Hematopoietic multipotent progenitor cell treated with erythropoietin and hydrocortisone succinate and interleukin-3 and kit ligand, for 15 days (in vitro differentiated cells): ENCODE data around the gene SPAG16.
"Not testable (repeated sequence)": the region's sequence is repeated elsewhere in the genome, so short reads cannot be mapped to it uniquely, and the experiment has no call there.

Source experiments
- DNase-seq: peaks from one replicate; pipeline ENCODE4 v3.0.0-alpha.2; 2015; ENCODE audit warnings: low spot score

The SPAG16 gene

DNA sequence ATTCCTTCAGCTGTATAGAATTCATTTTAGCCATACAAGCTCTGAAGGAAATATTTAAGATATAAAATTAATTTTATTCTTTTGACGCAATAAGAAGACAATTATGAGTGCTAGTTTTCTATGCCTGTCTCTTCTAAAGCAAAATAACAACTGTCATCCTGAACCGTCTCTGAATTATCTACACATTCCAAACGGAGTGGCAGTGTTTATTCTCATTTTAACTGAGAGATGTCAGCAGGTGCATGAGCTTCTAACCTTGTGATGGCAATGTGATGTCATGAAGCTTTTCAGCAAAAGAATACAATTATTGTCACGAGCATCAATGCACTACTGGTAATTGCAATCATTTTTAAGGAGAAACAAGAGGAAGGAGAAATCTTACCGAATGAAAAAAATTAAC, 274.8 kb downstream of the SPAG16 start:
- no peak for DNase-seq

GRCh38 chr2:213561759-213562158, 277.5 kb downstream of the SPAG16 start:
- DNase-seq: no peak

GRCh38 chr2:213562539-213563180, 278.4 kb downstream of the SPAG16 start:
- no peak for DNase-seq

DNA sequence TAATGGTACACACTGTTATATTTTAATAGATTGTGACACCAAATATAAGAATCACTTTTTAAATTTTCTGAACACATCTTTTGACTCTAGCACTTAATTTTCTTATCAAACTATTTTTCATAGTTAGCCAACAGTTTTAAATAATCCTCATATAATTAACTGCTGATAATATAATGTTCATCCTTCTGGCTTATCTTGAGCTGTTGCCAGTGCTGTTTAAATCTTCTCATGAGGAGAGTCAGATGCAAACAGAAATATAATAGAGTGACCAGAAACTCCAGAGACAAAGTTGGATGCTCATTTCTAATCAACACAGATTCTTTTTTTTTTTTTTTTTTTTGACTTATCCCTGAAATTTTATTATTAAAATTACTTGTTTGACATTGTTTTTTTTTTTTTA, 282.6 kb downstream of the SPAG16 start:
- no peak for DNase-seq

GRCh38 chr2:213609570-213610170, 325.4 kb downstream of the SPAG16 start:
- no peak for DNase-seq

- no peak for DNase-seq
Observed at GRCh38 chr2:213627054-213627710, 342.9 kb downstream of the SPAG16 start.

- no peak for DNase-seq
Observed at GRCh38 chr2:213627835-213628460, 343.7 kb downstream of the SPAG16 start.

- DNase-seq: no peak
Observed at GRCh38 chr2:213640738-213641425, 356.6 kb downstream of the SPAG16 start.

- no peak for DNase-seq
Observed at GRCh38 chr2:213644926-213645325, 360.7 kb downstream of the SPAG16 start.

DNA sequence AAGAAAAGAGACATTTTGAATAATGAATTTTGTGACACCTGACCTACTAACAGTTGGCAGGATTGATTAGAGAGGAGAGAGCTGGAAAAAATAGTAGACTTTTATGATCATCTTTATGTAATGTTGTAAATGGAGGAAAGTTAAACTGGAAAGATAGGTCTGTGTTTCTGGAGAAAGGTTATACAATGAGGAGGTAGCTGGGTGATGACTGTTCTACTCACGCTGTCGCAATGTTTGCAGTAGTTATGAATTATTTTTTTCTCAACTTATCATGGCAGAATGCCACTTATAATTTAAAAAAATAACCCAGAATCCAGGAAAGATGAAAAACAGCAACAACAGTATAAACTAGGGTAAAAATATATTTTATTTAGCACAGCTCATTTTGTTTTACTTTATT, 364.9 kb downstream of the SPAG16 start:
- no peak for DNase-seq

GRCh38 chr2:213664817-213665216, 380.6 kb downstream of the SPAG16 start:
- no peak for DNase-seq

- no peak for DNase-seq
Observed at GRCh38 chr2:213669657-213670056, 385.4 kb downstream of the SPAG16 start.

- no peak for DNase-seq
Observed at GRCh38 chr2:213678437-213679218, 394.4 kb downstream of the SPAG16 start.

GRCh38 chr2:213679894-213680293, 395.6 kb downstream of the SPAG16 start:
- DNase-seq: no peak

DNA sequence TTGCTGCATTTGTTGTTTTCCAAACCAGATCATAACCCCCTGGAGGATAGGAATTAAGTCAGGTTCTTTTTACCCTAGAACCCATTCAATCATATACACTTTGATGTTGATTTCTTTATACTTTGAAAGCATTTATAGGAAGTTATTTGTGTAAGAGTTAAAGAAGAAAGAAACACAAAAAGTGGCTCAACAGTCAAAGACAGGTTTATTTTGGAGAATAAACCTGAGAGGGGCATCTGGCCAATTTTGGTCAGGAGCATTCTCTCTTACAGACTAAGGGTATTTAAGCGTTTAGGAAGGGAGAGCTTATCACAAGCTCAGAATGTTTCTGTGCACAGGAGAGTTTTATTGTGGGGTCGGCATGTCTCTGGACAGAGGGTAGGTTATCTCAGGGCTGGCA, 398.0 kb downstream of the SPAG16 start:
- DNase-seq: no peak

DNA sequence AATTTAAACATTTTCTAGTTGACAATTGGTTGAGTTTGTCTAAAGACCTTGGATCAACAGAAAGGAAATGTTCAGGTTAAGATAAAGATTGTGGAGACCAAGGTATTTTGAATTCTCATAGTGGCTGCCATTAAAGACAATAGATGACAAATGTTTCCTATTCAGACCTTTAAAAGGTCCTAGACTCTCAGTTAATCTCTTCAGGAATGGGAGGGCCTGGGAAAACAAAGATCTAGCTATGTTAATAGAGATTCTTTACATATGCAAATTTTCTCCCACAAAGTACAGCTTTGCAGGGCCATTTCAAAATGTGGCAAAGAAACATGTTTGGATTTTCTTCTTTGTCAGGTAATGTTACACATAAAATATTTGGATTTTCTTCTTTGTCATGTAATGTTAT, 403.9 kb downstream of the SPAG16 start:
- no peak for DNase-seq

- DNase-seq: not testable (repeated sequence)
Observed at GRCh38 chr2:213688825-213689224, 404.6 kb downstream of the SPAG16 start.

GRCh38 chr2:213689585-213689984, 405.3 kb downstream of the SPAG16 start:
- DNase-seq: no peak

- DNase-seq: no peak
Observed at GRCh38 chr2:213691351-213691750, 407.1 kb downstream of the SPAG16 start.

- DNase-seq: no peak
Observed at GRCh38 chr2:213696442-213696841, 412.2 kb downstream of the SPAG16 start.

DNA sequence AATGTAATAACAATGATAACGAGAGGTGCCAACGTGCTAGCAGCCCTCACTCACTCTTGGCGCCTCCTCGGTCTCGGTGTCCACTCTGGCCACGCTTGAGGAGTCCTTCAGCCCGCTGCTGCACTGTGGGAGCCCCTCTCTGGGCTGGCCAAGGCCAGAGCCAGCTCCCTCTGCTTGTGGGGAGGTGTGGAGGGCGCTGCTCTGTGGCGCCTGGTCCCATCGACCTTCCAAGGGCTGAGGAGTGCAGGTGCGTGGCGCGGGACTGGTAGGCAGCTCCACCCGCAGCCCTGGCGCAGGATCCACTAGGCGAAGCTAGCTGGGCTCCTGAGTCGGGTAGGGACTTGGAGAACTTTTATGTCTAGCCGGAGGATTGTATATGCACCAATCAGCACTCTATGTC, 417.1 kb downstream of the SPAG16 start:
- DNase-seq: not testable (repeated sequence)
